Measurements from ENCODE around the gene TCAF2.
"Not testable (repeated sequence)": the region's sequence is repeated elsewhere in the genome, so short reads cannot be mapped to it uniquely, and the experiment has no call there.

TCAF2 gene

GRCh38 chr7:143620646-143621045 lies at the start of gene TCAF2:
TCAF2 (plus strand) TSS chr7:143620974.
- DNase-seq (ENCODE audit: low spot score); in situ Hi-C loops (cut with MboI; ENCODE audit: low sequenced_read_pairs, unreplicated experiment): not testable (repeated sequence)

GRCh38 chr7:143571501-143571900 lies 49.3 kb upstream of the TCAF2 start, which contains the start of gene CTAGE15:
CTAGE15 (plus strand) TSS chr7:143571801; CDS start chr7:143571818, 17 bp downstream.
- in situ Hi-C loops (cut with MboI; ENCODE audit: low sequenced_read_pairs, unreplicated experiment); DNase-seq (ENCODE audit: low spot score): not testable (repeated sequence)

GRCh38 chr7:143588183-143588582 lies 32.6 kb upstream of the TCAF2 start:
- in situ Hi-C loops (cut with MboI; ENCODE audit: low sequenced_read_pairs, unreplicated experiment): not testable (repeated sequence)

GRCh38 chr7:143589897-143590296 lies 30.9 kb upstream of the TCAF2 start:
- DNase-seq (ENCODE audit: low spot score); in situ Hi-C loops (cut with MboI; ENCODE audit: low sequenced_read_pairs, unreplicated experiment): not testable (repeated sequence)

More at GRCh38 chr7:143588183-143588582, 32.6 kb upstream of the TCAF2 start:
- not testable (repeated sequence) for DNase-seq (ENCODE audit: low spot score)

GRCh38 chr7:143598086-143598485 lies 22.7 kb upstream of the TCAF2 start:
- in situ Hi-C loops (cut with MboI; ENCODE audit: low sequenced_read_pairs, unreplicated experiment); DNase-seq (ENCODE audit: low spot score): not testable (repeated sequence)

GRCh38 chr7:143603549-143603948 lies 17.2 kb upstream of the TCAF2 start:
- DNase-seq (ENCODE audit: low spot score); in situ Hi-C loops (cut with MboI; ENCODE audit: low sequenced_read_pairs, unreplicated experiment): not testable (repeated sequence)

GRCh38 chr7:143606088-143606487 lies 14.7 kb upstream of the TCAF2 start:
- in situ Hi-C loops (cut with MboI; ENCODE audit: low sequenced_read_pairs, unreplicated experiment); DNase-seq (ENCODE audit: low spot score): not testable (repeated sequence)

GRCh38 chr7:143615545-143615944 lies 5.2 kb upstream of the TCAF2 start:
- in situ Hi-C loops (cut with MboI; ENCODE audit: low sequenced_read_pairs, unreplicated experiment); DNase-seq (ENCODE audit: low spot score): not testable (repeated sequence)

GRCh38 chr7:143617204-143617603 lies 3.6 kb upstream of the TCAF2 start:
- in situ Hi-C loops (cut with MboI; ENCODE audit: low sequenced_read_pairs, unreplicated experiment); DNase-seq (ENCODE audit: low spot score): not testable (repeated sequence)

- in situ Hi-C loops (cut with MboI; ENCODE audit: low sequenced_read_pairs, unreplicated experiment): not testable (repeated sequence)
Observed at GRCh38 chr7:143620058-143620457, 716 bp upstream of the TCAF2 start.

GRCh38 chr7:143621175-143621574 lies 401 bp downstream of the TCAF2 start:
- DNase-seq (ENCODE audit: low spot score); in situ Hi-C loops (cut with MboI; ENCODE audit: low sequenced_read_pairs, unreplicated experiment): not testable (repeated sequence)

More at GRCh38 chr7:143620058-143620457, 716 bp upstream of the TCAF2 start:
- not testable (repeated sequence) for DNase-seq (ENCODE audit: low spot score)

GRCh38 chr7:143622130-143622529 lies 1.4 kb downstream of the TCAF2 start:
- in situ Hi-C loops (cut with MboI; ENCODE audit: low sequenced_read_pairs, unreplicated experiment); DNase-seq (ENCODE audit: low spot score): not testable (repeated sequence)

- DNase-seq (ENCODE audit: low spot score); in situ Hi-C loops (cut with MboI; ENCODE audit: low sequenced_read_pairs, unreplicated experiment): not testable (repeated sequence)
Observed at GRCh38 chr7:143630653-143631052, 9.9 kb downstream of the TCAF2 start.

GRCh38 chr7:143632506-143632905 lies 11.7 kb downstream of the TCAF2 start:
- in situ Hi-C loops (cut with MboI; ENCODE audit: low sequenced_read_pairs, unreplicated experiment): not testable (repeated sequence)

GRCh38 chr7:143633013-143633618 lies 12.3 kb downstream of the TCAF2 start:
- in situ Hi-C loops (cut with MboI; ENCODE audit: low sequenced_read_pairs, unreplicated experiment); DNase-seq (ENCODE audit: low spot score): not testable (repeated sequence)

More at GRCh38 chr7:143632506-143632905, 11.7 kb downstream of the TCAF2 start:
- DNase-seq (ENCODE audit: low spot score): not testable (repeated sequence)

- DNase-seq (ENCODE audit: low spot score); in situ Hi-C loops (cut with MboI; ENCODE audit: low sequenced_read_pairs, unreplicated experiment): not testable (repeated sequence)
Observed at GRCh38 chr7:143635364-143636240, 14.8 kb downstream of the TCAF2 start.

- in situ Hi-C loops (cut with MboI; ENCODE audit: low sequenced_read_pairs, unreplicated experiment); DNase-seq (ENCODE audit: low spot score): not testable (repeated sequence)
Observed at GRCh38 chr7:143639372-143639771, 18.6 kb downstream of the TCAF2 start.

- in situ Hi-C loops (cut with MboI; ENCODE audit: low sequenced_read_pairs, unreplicated experiment); DNase-seq (ENCODE audit: low spot score): not testable (repeated sequence)
Observed at GRCh38 chr7:143640528-143641189, 19.9 kb downstream of the TCAF2 start.

GRCh38 chr7:143646598-143646997 lies 25.8 kb downstream of the TCAF2 start:
- in situ Hi-C loops (cut with MboI; ENCODE audit: low sequenced_read_pairs, unreplicated experiment); DNase-seq (ENCODE audit: low spot score): not testable (repeated sequence)
